ENCODE results near the gene WDR18.

GRCh38 chr19:1038978-1039645 lies 55.0 kb downstream of the WDR18 start:
- TF ChIP-seq EZH2 (IDR thresholded peaks at IDR 0.05; ENCODE audit: low read length, missing control alignments), result no peak
- no peak for TF ChIP-seq CTCF (conservative IDR thresholded peaks at IDR 0.05 in 1 of 2, IDR thresholded peaks at IDR 0.05 in 1 of 2; ENCODE audit: low read depth in 1 of 2, low read length in 2 of 2)

Data from fibroblast of lung (primary cell).